AG10803 (cell line): ENCODE results near the gene STX1A.
A peak's percentile ranks its signal among the peaks of the same experiment; 100 is the strongest.

Experiments
- DNase-seq: peaks from one replicate; pipeline ENCODE4 v3.0.0; 2010; ENCODE audit warnings: low read depth
- H3K4me3 ChIP-seq: 2 replicates; pipeline ENCODE4 v1.5.1; 2011; ENCODE audit warnings: mild to moderate bottlenecking, low read length, control low read depth
- CTCF ChIP-seq: conservative IDR thresholded peaks from 2 replicates; pipeline ENCODE4 v1.5.1; 2011; ENCODE audit warnings: mild to moderate bottlenecking, low read length, control low read depth, inconsistent platforms

Gene STX1A

GRCh38 chr7:73701357-73701995 lies 18.0 kb downstream of the STX1A start:
- DNase-seq = peak; percentile 82
- H3K4me3 ChIP-seq = no peak overlapping the region
- peak; percentile 65 for TF ChIP-seq CTCF

GRCh38 chr7:73700581-73701134 lies 18.8 kb downstream of the STX1A start:
- no peak for DNase-seq
- H3K4me3 ChIP-seq = no peak overlapping the region
- TF ChIP-seq CTCF = no peak

- no peak for TF ChIP-seq CTCF
These were observed 19.4 kb downstream of the STX1A start for GRCh38 chr7:73700069-73700423.

DNA sequence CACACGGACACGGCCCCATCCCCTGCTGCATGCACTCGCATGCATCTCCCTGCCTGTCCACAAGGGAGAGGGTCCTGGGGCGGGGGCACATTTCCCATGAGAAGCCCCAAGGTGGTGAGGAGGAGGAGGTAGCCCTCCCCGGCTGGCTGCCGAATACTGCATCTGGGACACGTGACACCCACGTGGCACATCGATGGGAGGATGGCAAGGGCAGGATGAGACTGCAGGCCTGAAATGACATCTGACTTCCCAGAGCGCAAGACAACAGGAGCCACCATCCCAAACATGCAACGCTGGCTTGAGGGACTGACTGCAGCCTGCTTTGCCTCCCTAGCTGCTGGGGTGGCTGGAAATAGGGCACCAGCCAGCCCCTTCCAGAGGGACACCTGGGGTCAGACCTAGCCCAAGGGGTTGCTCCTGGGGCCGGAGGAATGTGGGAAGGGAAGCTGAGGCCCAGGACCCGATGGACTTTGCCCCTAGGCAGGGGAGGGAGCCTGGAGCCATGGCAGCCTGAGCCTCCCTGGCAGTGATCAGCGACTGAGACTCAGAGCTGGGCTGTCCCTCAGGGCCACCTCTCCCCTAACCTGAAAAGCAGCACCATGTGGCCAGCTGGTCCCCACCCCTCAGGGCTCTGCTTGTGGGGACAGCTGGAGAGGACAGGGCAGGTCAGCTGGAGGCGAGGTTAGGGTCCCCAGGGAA lies 19.9 kb downstream of the STX1A start:
- no peak for TF ChIP-seq CTCF
- DNase-seq = no peak
- H3K4me3 ChIP-seq = no peak overlapping the region

More at GRCh38 chr7:73700069-73700423, 19.4 kb downstream of the STX1A start:
- DNase-seq = no peak
- H3K4me3 ChIP-seq = no peak overlapping the region

DNA sequence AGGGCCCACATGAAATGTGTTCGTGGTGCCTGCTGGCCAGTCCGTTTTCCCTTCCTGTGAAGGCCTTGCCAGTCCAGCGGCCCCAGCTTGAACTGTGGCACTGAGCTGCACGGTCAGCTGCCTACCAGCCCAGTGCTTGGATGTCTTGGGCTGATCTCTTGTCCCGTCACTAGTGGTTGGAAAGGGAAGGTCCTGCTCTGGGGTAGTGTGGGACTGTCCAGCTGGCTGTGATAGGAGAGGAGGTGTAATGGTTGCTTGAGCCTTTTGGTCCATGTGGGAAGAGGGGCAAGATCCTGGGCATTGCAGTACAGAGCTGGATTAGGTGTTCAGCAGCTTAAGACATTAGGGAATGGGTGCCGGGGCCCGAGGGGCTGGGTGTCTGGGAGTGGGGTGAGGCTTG lies 21.1 kb downstream of the STX1A start:
- DNase-seq = no peak
- no peak overlapping the region for H3K4me3 ChIP-seq
- TF ChIP-seq CTCF = no peak

GRCh38 chr7:73696372-73696771 lies 23.1 kb downstream of the STX1A start:
- DNase-seq = no peak
- H3K4me3 ChIP-seq = no peak overlapping the region
- TF ChIP-seq CTCF = no peak

DNA sequence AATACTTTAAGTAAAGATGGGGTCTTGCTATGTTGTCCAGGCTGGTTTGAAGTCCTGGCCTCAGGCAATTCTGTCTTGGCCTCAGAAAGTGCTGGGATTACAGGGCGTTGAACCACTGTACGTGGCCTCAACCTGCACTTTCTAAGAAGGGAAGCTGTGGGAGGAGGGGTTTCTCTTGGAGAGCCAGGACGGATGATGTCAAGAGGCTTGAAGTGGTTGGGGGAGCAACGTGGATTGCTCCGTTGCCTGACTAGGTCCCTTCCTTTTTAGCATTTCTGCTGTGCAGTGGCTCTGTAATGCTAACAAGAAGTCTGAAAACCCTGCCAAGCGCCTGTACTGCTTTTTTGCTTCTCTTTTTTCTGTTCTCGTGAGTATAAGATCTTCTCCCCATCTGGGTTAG lies 28.8 kb downstream of the STX1A start:
- DNase-seq = no peak
- no peak for TF ChIP-seq CTCF

More for the DNA sequence above, 28.8 kb downstream of the STX1A start:
- H3K4me3 ChIP-seq = no peak overlapping the region
